ENCODE measurements around the gene IL4I1.
A peak's percentile ranks its signal among the peaks of the same experiment; 100 is the strongest.

The IL4I1 gene

GRCh38 chr19:49871349-49871985 is 25.2 kb downstream of the IL4I1 start:
- DNase-seq (ENCODE audit: low read depth), result no peak
- TF ChIP-seq, protein P1, sequence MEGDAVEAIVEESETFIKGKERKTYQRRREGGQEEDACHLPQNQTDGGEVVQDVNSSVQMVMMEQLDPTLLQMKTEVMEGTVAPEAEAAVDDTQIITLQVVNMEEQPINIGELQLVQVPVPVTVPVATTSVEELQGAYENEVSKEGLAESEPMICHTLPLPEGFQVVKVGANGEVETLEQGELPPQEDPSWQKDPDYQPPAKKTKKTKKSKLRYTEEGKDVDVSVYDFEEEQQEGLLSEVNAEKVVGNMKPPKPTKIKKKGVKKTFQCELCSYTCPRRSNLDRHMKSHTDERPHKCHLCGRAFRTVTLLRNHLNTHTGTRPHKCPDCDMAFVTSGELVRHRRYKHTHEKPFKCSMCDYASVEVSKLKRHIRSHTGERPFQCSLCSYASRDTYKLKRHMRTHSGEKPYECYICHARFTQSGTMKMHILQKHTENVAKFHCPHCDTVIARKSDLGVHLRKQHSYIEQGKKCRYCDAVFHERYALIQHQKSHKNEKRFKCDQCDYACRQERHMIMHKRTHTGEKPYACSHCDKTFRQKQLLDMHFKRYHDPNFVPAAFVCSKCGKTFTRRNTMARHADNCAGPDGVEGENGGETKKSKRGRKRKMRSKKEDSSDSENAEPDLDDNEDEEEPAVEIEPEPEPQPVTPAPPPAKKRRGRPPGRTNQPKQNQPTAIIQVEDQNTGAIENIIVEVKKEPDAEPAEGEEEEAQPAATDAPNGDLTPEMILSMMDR (conservative IDR thresholded peaks at IDR 0.05; ENCODE audit: low read length), result no peak
- no peak overlapping the region for H3K4me3 ChIP-seq (ENCODE audit: low read length)

DNA sequence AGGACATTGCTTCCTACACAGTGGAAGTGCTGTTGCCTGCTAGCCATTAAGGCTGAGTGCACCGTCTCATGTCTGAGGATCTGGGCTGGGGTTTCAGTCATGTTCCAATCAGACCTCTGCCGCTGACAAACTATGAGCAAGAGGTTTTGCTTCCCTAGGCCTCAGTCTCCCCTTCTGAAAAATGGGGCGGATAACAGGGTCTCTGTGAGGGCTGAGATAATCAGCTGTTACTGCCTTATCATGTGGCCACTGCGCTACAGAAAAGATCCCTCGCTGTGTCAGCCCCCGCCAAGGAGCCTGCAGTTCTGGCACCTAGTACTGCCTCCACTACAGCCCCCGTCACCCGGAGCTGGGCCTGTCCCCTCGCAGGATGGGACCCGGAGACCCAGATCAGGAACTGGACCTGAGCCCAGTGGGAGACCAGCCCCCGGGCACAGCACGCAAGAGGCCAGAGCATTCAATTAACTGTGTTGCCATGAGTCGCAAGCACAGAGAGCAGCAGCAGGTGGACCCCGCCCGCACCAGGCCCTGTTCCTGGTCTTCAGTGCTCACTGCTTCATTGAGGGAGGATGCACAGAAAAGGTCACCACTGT is 26.3 kb downstream of the IL4I1 start:
- no peak for DNase-seq (ENCODE audit: low read depth)
- TF ChIP-seq, protein P1 (conservative IDR thresholded peaks at IDR 0.05; ENCODE audit: low read length), result no peak
- H3K4me3 ChIP-seq (ENCODE audit: low read length), result peak overlapping the region; percentile 60

- TF ChIP-seq, protein P1 (conservative IDR thresholded peaks at IDR 0.05; ENCODE audit: low read length), result 0 out of 2 replicates have a peak, but pooled peaks have one; percentile 4
- peak overlapping the region; percentile 60 for H3K4me3 ChIP-seq (ENCODE audit: low read length)
- peak; percentile 100 for DNase-seq (ENCODE audit: low read depth)
Measured at GRCh38 chr19:49869484-49870308, 27.0 kb downstream of the IL4I1 start.

GRCh38 chr19:49869009-49869483 is 27.6 kb downstream of the IL4I1 start:
- H3K4me3 ChIP-seq (ENCODE audit: low read length), result peak overlapping the region; percentile 57
- DNase-seq (ENCODE audit: low read depth), result no peak
- TF ChIP-seq, protein P1 (conservative IDR thresholded peaks at IDR 0.05; ENCODE audit: low read length), result no peak

- H3K4me3 ChIP-seq (ENCODE audit: low read length), result peak within 1 kb of the TSS; percentile 85
- DNase-seq (ENCODE audit: low read depth), result peak; percentile 88
- TF ChIP-seq, protein P1 (conservative IDR thresholded peaks at IDR 0.05; ENCODE audit: low read length), result no peak
Measured at GRCh38 chr19:49866933-49867782, 29.5 kb downstream of the IL4I1 start, which contains the start of gene PNKP. Gene PNKP (minus strand): TSS chr19:49867576. CDS start chr19:49867204, 372 bp downstream.

GRCh38 chr19:49864890-49865289 is 31.8 kb downstream of the IL4I1 start:
- TF ChIP-seq, protein P1 (conservative IDR thresholded peaks at IDR 0.05; ENCODE audit: low read length), result no peak
- no peak for DNase-seq (ENCODE audit: low read depth)
- H3K4me3 ChIP-seq (ENCODE audit: low read length), result no peak overlapping the region

All from AG10803 (cell line).